HPDE6-E6E7 (cell line): ENCODE measurements around the gene ANKRD31.
"Not testable (repeated sequence)": the region's sequence is repeated elsewhere in the genome, so short reads cannot be mapped to it uniquely, and the experiment has no call there.

Experiments
- DNase-seq: peaks from one replicate; pipeline ENCODE4 v3.0.0; 2011; ENCODE audit warnings: missing footprints; ENCODE audit errors: extremely low spot score

ANKRD31 gene

GRCh38 chr5:75142566-75143136 is 94.0 kb downstream of the ANKRD31 start:
- DNase-seq: no peak

DNA sequence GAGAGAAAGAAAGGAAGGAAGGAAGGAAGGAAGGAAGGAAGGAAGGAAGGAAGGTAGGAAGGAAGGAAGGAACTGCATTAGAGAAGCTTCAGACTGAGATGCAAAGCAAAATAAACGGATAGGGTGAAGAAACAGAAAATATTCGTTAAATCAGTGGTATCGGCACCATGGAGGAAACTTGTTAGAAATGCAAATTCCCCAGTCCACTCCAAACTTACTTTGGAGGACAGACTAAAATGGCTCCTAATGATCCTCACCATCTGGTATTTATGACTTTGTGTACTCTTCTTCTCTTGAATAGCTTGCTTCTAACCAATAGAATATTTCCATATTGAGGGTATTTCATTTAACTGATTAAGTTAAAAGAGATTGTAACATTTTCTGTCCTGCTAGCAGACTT is 96.4 kb downstream of the ANKRD31 start:
- DNase-seq: no peak

- DNase-seq: no peak
Observed at GRCh38 chr5:75138689-75139088, 98.0 kb downstream of the ANKRD31 start.

- no peak for DNase-seq
Observed at GRCh38 chr5:75130818-75131349, 105.8 kb downstream of the ANKRD31 start.

GRCh38 chr5:75116856-75117255 is 119.8 kb downstream of the ANKRD31 start:
- no peak for DNase-seq

GRCh38 chr5:75114311-75114710 is 122.4 kb downstream of the ANKRD31 start:
- not testable (repeated sequence) for DNase-seq

GRCh38 chr5:75113354-75114113 is 123.1 kb downstream of the ANKRD31 start:
- peak; percentile 34 for DNase-seq

DNA sequence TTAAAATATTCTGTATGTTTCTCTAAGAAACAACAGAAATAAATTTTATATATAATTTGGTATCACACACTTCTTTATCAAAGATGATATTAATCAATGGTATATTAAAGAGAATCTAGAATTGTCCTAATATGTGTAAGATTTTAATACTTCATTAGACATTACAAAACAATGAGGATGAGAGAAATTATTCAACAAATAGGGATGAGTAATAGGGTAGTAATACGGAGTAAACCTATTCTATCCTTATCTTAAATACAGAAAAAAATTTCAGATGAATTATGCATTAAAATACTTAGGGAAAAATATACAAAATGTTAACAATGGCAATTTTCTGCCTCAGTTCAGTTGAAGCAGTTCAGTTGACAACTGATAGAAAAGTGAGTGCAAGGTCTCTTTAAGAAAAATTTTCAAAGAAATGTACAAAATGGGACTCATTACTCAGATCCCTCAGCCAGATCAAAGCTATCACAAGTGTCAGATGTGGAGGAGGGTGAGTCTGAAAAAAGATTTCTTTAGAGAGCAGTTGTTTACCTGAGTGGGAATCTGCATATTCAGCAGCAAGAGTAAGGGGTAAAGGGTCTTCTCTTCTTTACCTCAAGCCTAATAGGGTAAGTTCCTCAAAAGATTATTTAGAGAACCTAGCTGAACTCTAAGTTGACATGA is 127.6 kb downstream of the ANKRD31 start:
- DNase-seq: no peak

GRCh38 chr5:75108515-75108914 is 128.2 kb downstream of the ANKRD31 start:
- no peak for DNase-seq

DNA sequence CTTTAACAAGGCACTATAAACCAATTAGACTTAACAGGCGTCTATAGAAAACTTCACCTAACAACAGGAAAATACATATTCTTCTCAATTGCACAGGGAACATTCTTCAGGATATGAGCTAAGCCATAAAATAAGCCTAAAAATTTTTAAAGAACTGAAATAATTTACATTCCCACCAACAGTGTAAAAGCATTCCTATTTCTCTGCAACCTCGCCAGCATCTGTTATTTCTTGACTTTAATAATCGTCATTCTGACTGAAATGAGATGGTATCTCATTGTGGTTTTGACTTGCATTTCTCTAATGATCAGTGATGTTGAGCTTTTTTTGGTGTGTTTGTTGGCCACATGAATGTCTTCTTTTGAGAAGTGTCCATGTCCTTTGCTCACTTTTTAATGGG is 140.7 kb downstream of the ANKRD31 start:
- DNase-seq: not testable (repeated sequence)

- peak; percentile 15 for DNase-seq
Observed at GRCh38 chr5:75091597-75091996, 145.1 kb downstream of the ANKRD31 start.

- no peak for DNase-seq
Observed at GRCh38 chr5:75089662-75090061, 147.0 kb downstream of the ANKRD31 start.

GRCh38 chr5:75089137-75089536 is 147.5 kb downstream of the ANKRD31 start:
- DNase-seq: peak; percentile 34

DNA sequence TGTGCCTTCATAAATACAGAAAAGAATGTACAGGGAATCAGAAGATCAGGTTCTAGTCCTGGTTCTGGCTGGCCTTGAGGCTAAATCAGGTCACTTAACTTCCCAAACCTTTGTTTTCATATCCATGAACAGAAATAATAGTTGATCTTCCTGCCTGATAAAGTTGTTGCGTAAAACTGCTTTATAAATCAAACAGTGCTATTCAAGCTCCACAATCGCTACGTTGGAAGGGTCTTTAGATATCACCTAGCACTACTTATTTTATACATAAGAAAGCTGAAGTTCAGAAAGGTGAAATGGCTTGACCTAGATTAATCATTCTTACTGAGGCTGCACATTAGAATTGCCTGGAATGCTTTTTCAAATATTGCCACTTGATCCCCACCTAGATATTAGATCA is 148.0 kb downstream of the ANKRD31 start:
- DNase-seq: no peak

- no peak for DNase-seq
Observed at GRCh38 chr5:75081510-75081909, 155.2 kb downstream of the ANKRD31 start.

GRCh38 chr5:75079346-75079745 is 157.3 kb downstream of the ANKRD31 start:
- DNase-seq: not testable (repeated sequence)

- no peak for DNase-seq
Observed at GRCh38 chr5:75078027-75078426, 158.7 kb downstream of the ANKRD31 start.

DNA sequence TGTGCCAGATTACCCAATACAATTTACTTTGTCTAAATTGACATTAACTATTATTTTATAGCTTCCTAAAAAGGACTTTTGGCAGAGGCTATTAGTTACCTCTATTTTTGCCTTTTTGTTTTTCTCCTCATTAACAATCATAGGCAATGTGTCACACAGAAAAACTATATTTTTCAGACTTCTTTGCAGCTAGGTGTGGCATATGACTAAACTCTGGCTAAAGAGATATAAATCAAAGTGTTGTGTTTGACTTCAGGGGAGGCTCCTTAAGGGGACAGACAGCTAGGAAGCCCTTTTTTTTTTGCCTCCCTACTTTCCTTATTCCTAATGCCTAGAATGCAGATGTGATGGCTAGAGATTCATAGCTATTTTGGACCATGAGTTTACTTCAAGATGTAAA is 164.6 kb downstream of the ANKRD31 start:
- DNase-seq: no peak

DNA sequence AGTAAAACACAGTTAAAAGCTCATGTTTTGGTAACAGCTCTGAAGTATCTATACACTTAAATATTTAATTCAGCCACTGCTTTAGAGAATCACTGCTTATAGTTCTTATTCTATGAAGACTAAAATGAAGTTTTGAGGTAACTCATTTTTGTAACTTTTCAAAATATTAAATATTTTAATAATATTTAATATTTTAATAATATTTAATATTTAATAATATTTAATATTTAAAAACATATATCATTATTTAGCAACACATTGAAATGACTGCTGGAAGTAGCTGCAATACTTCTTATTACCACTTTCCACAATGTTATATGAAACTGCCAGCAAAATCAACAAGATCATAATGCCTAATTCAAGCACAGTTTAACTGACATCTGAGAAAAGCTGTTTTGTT is 165.6 kb downstream of the ANKRD31 start:
- DNase-seq: no peak

DNA sequence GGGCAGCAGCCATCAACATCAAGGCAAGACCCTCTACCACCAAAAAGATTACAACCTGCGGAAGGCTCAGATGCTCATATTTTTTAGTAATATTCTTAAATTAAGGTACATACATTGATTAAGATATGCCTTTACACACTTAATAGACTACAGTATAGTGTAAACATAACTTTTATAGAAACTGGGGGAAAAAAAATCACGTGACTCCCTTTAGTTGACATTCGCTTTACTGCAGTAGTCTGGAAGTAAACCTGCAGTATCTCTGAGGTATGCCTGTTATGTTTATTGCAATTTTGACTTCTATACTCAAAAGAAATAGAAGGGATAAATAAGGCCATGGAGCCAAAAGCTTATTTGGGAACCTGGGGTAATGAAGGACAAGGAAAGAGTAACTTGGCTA is 169.2 kb downstream of the ANKRD31 start:
- DNase-seq: no peak

- DNase-seq: no peak
Observed at GRCh38 chr5:75062925-75063531, 173.7 kb downstream of the ANKRD31 start.

- no peak for DNase-seq
Observed at GRCh38 chr5:75059912-75060545, 176.6 kb downstream of the ANKRD31 start.
